Posterior vena cava (tissue), 2 donors: Measurements from ENCODE around the gene TTC9C. TPM values are rescaled to one million over a fixed set of nuclear protein-coding genes. Genes with fewer than 3 reads are reported as not detected.

Source experiments
- DNase-seq: peaks from one replicate; pipeline ENCODE4 v3.0.0-alpha.2; 2020; ENCODE audit warnings: low spot score
- intact Hi-C, 2 donors: fragments of 100-400 bp; cut with DNase I; formaldehyde crosslinking; loops; one replicate each; pipeline versions ENCODE4 v1.14.1 to v1.14.2; 2022 to 2023
- total RNA-seq, 2 donors: library from RNA; stranded (reverse); fragmentation: NEBNext Ultra II Directional; extraction: Animal tissue kit (Norgen Biotek cat#: 25700); gene quantifications; one replicate each; pipeline ENCODE4 v1.2.1, GENCODE V29; 2021
- donor health status: DM: yes; HTN: yes; CAD: no.
- donor health status: DM: yes; HTN: yes; CAD: no.

TTC9C gene
- total RNA-seq, 2 donors from 2014 or later: 19.0 to 20.6 TPM

- peak; percentile 97 for DNase-seq
- intact Hi-C loops: loop anchor here (5.0 to 10.0 kb wide), 3 partner anchors 48 to 78 kb away; partner anchors contain the start of genes STX5 (in 1 of the 2), TEX54 (in 1 of the 2) and WDR74 (in 1 of the 2)
Observed at GRCh38 chr11:62786318-62787004, 58.2 kb downstream of the TTC9C start.

GRCh38 chr11:62787005-62787759, 58.9 kb downstream of the TTC9C start, which contains the start of gene TMEM179B:
TSS of gene TMEM179B (plus strand) at chr11:62787402. CDS start at chr11:62787432, 30 bp downstream.
- DNase-seq: peak; percentile 99
- intact Hi-C loops: loop anchor here (5.0 to 10.0 kb wide), 3 partner anchors 48 to 78 kb away; partner anchors contain the start of genes STX5 (in 1 of the 2), TEX54 (in 1 of the 2) and WDR74 (in 1 of the 2)

Other genes starting within 250 kb of the TTC9C start
- gene AHNAK, start 181.7 kb upstream of the TTC9C start, total RNA-seq: 100 to 1,000 TPM; 938 to 955 TPM
- 100 to 1,000 TPM; 706 to 749 TPM for gene EEF1G, start 154.6 kb upstream of the TTC9C start, total RNA-seq
- gene TUT1, start 137.0 kb upstream of the TTC9C start, total RNA-seq: 10 to 100 TPM; 10.7 to 14.1 TPM
- gene MTA2, start 126.6 kb upstream of the TTC9C start, total RNA-seq: 10 to 100 TPM; 56.5 to 67.2 TPM
- gene EML3, start 115.7 kb upstream of the TTC9C start, total RNA-seq: 10 to 100 TPM; 58.7 to 63.8 TPM
- 1 to 10 TPM; 7.1 to 9.7 TPM for gene ROM1, start 115.2 kb upstream of the TTC9C start, total RNA-seq
- 10 to 100 TPM; 23.7 to 26.6 TPM for gene B3GAT3, start 106.5 kb upstream of the TTC9C start, total RNA-seq
- gene GANAB, start 81.9 kb upstream of the TTC9C start, total RNA-seq: 100 to 1,000 TPM; 206 to 240 TPM
- 10 to 100 TPM; 10.6 to 10.9 TPM for gene INTS5, start 75.2 kb upstream of the TTC9C start, total RNA-seq
- 10 to 100 TPM; 27.4 to 35.9 TPM for gene C11orf98, start 63.3 kb upstream of the TTC9C start, total RNA-seq
- 10 to 100 TPM in 1 of 2 donors, 1 to 10 TPM in 1; 8.5 to 10.5 TPM for gene CSKMT, start 63.2 kb upstream of the TTC9C start, total RNA-seq
- 1 to 10 TPM; 3.6 to 3.7 TPM for gene UQCC3, start 56.8 kb upstream of the TTC9C start, total RNA-seq
- gene LBHD1, start 56.2 kb upstream of the TTC9C start, total RNA-seq: 1 to 10 TPM; 3.7 to 5.1 TPM
- 10 to 100 TPM; 74.8 to 76.1 TPM for gene UBXN1, start 49.4 kb upstream of the TTC9C start, total RNA-seq
- gene LRRN4CL, start 39.0 kb upstream of the TTC9C start, total RNA-seq: 10 to 100 TPM; 13.9 to 14.8 TPM
- gene BSCL2, start 21.1 kb upstream of the TTC9C start, total RNA-seq: 10 to 100 TPM; 30.6 to 54.8 TPM
- gene GNG3, start 20.8 kb upstream of the TTC9C start, total RNA-seq: not detected
- gene HNRNPUL2, start 1.0 kb upstream of the TTC9C start, total RNA-seq: 10 to 100 TPM; 45.5 to 45.9 TPM
- gene ZBTB3, start 25.7 kb downstream of the TTC9C start, total RNA-seq: 10 to 100 TPM in 1 of 2 donors, 1 to 10 TPM in 1; 6.2 to 12.3 TPM
- 10 to 100 TPM; 39.7 to 50.9 TPM for gene POLR2G, start 33.1 kb downstream of the TTC9C start, total RNA-seq
- 10 to 100 TPM; 11.3 to 12.9 TPM for gene TAF6L, start 42.9 kb downstream of the TTC9C start, total RNA-seq
- 10 to 100 TPM; 23.7 to 33.0 TPM for gene TMEM179B, start 58.9 kb downstream of the TTC9C start, total RNA-seq
- 1 to 10 TPM; 8.9 to 10.0 TPM for gene TMEM223, start 63.5 kb downstream of the TTC9C start, total RNA-seq
- gene NXF1, start 77.0 kb downstream of the TTC9C start, total RNA-seq: 10 to 100 TPM; 53.0 to 58.1 TPM
- gene STX5, start 103.6 kb downstream of the TTC9C start, total RNA-seq: 10 to 100 TPM; 32.8 to 34.0 TPM
- not detected for gene TEX54, start 104.4 kb downstream of the TTC9C start, total RNA-seq
- 10 to 100 TPM; 38.5 to 45.6 TPM for gene WDR74, start 111.1 kb downstream of the TTC9C start, total RNA-seq
- gene SLC3A2, start 152.4 kb downstream of the TTC9C start, total RNA-seq: 100 to 1,000 TPM in 1 of 2 donors, 10 to 100 TPM in 1; 89.4 to 114 TPM
- not detected for gene CHRM1, start 192.9 kb downstream of the TTC9C start, total RNA-seq